H9 (cell line): Measurements from ENCODE around the gene RARG. TPM values are rescaled to one million over a fixed set of nuclear protein-coding genes. Genes with fewer than 3 reads are reported as not detected.

Experiments
- DNase-seq: peaks from one replicate; pipeline ENCODE4 v3.0.0-alpha.2; 2017
- H2AFZ ChIP-seq: one replicate; pipeline ENCODE4 v1.6.1; 2013; ENCODE audit warnings: mild to moderate bottlenecking, low read length, control low read depth, moderate library complexity
- H2AK5ac ChIP-seq: 2 replicates; pipeline ENCODE4 v1.6.1; 2013; ENCODE audit warnings: low read length, control low read depth, mixed read lengths; ENCODE audit not compliant: insufficient read length
- H2BK120ac ChIP-seq: one replicate; pipeline ENCODE4 v1.6.1; 2013; ENCODE audit warnings: low read depth, mild to moderate bottlenecking, low read length, control low read depth, inconsistent platforms; ENCODE audit not compliant: poor library complexity, severe bottlenecking
- H2BK12ac ChIP-seq: 2 replicates; pipeline ENCODE4 v1.6.1; 2013; ENCODE audit warnings: low read length, control low read depth, mixed read lengths, low read depth; ENCODE audit not compliant: insufficient read length
- H2BK15ac ChIP-seq: 2 replicates; pipeline ENCODE4 v1.6.1; 2013; ENCODE audit warnings: low read depth, low read length, control low read depth
- H2BK20ac ChIP-seq: one replicate; pipeline ENCODE4 v1.6.1; 2013; ENCODE audit warnings: low read depth, mild to moderate bottlenecking, low read length, control low read depth, inconsistent platforms; ENCODE audit not compliant: poor library complexity, severe bottlenecking
- H2BK5ac ChIP-seq: 2 replicates; pipeline ENCODE4 v1.6.1; 2013; ENCODE audit warnings: low read length, control low read depth, mixed read lengths; ENCODE audit not compliant: insufficient read length
- H3K14ac ChIP-seq: 2 replicates; pipeline ENCODE4 v1.6.1; 2013; ENCODE audit warnings: low read length, control low read depth; ENCODE audit not compliant: insufficient read depth
- H3K18ac ChIP-seq: 2 replicates; pipeline ENCODE4 v1.6.1; 2013; ENCODE audit warnings: low read depth, mild to moderate bottlenecking, mixed read lengths, low read length, control low read depth; ENCODE audit not compliant: insufficient read length
- H3K23ac ChIP-seq: 2 replicates; pipeline ENCODE4 v1.6.1; 2013; ENCODE audit warnings: low read length, control low read depth, mixed read lengths, low read depth; ENCODE audit not compliant: insufficient read length
- H3K23me2 ChIP-seq: 2 replicates; pipeline ENCODE4 v1.6.1; 2013; ENCODE audit warnings: low read depth, mild to moderate bottlenecking, mixed read lengths, low read length, control low read depth; ENCODE audit not compliant: insufficient read length, poor library complexity, severe bottlenecking
- H3K27ac ChIP-seq: 2 replicates; pipeline ENCODE4 v1.5.1; 2013; ENCODE audit warnings: low read length, control low read depth, mixed read lengths, low read depth; ENCODE audit not compliant: insufficient read length
- H3K27me3 ChIP-seq: 2 replicates; pipeline ENCODE4 v1.6.1; 2013; ENCODE audit warnings: low read length, control low read depth, inconsistent platforms; ENCODE audit not compliant: insufficient read depth
- H3K4ac ChIP-seq: 2 replicates; pipeline ENCODE4 v1.6.1; 2013; ENCODE audit warnings: low read depth, mild to moderate bottlenecking, control low read depth, inconsistent platforms, low read length, moderate library complexity
- H3K4me1 ChIP-seq: 2 replicates; pipeline ENCODE4 v1.6.1; 2013; ENCODE audit warnings: low read length, control low read depth, inconsistent platforms; ENCODE audit not compliant: insufficient read depth
- H3K4me2 ChIP-seq: 2 replicates; pipeline ENCODE4 v1.6.1; 2013; ENCODE audit warnings: low read length, control low read depth, mixed read lengths; ENCODE audit not compliant: insufficient read length, insufficient read depth
- H3K56ac ChIP-seq: 2 replicates; pipeline ENCODE4 v1.6.1; 2013; ENCODE audit warnings: low read depth, mild to moderate bottlenecking, mixed read lengths, low read length, control low read depth; ENCODE audit not compliant: insufficient read length
- H3K79me1 ChIP-seq: 2 replicates; pipeline ENCODE4 v1.6.1; 2013; ENCODE audit warnings: low read depth, mild to moderate bottlenecking, moderate library complexity, low read length, control low read depth, inconsistent platforms; ENCODE audit not compliant: insufficient read depth, poor library complexity, severe bottlenecking
- H3K79me2 ChIP-seq: 2 replicates; pipeline ENCODE4 v1.6.1; 2013; ENCODE audit warnings: low read length, control low read depth, inconsistent platforms; ENCODE audit not compliant: insufficient read depth
- H3K9ac ChIP-seq: 2 replicates; pipeline ENCODE4 v1.6.1; 2013; ENCODE audit warnings: low read length, control low read depth, mixed read lengths; ENCODE audit not compliant: insufficient read length; ENCODE audit errors: extremely low read depth
- H3K9me3 ChIP-seq: one replicate; pipeline ENCODE4 v1.6.1; 2013; ENCODE audit warnings: low read depth, low read length, inconsistent platforms; ENCODE audit not compliant: control insufficient read depth
- H3T11ph ChIP-seq: one replicate; pipeline ENCODE4 v1.6.1; 2013; ENCODE audit warnings: mild to moderate bottlenecking, low read length, control low read depth, inconsistent platforms
- H4K20me1 ChIP-seq: one replicate; pipeline ENCODE4 v1.6.1; 2013; ENCODE audit not compliant: control insufficient read depth, insufficient read length, insufficient read depth
- H4K5ac ChIP-seq: 2 replicates; pipeline ENCODE4 v1.6.1; 2013; ENCODE audit warnings: low read depth, mild to moderate bottlenecking, mixed read lengths, low read length, control low read depth; ENCODE audit not compliant: insufficient read length
- H4K8ac ChIP-seq: replicated peaks from 2 replicates; pipeline ENCODE4 v1.6.1; 2013; ENCODE audit warnings: low read length, control low read depth, mixed read lengths, low read depth; ENCODE audit not compliant: insufficient read length
- H4K91ac ChIP-seq: 2 replicates; pipeline ENCODE4 v1.6.1; 2013; ENCODE audit warnings: low read depth, mild to moderate bottlenecking, moderate library complexity, mixed read lengths, low read length, control low read depth; ENCODE audit not compliant: insufficient read length
- H3K27ac Mint-ChIP-seq, 3 experiments: 2 replicates in 2 of 3; 3 replicates in 1 of 3; pipeline ENCODE4 v1.8.0; 2020 to 2021; ENCODE audit warnings: mixed read lengths in 3 of 3, mild to moderate bottlenecking in 1 of 3, moderate library complexity in 1 of 3
- H3K27me3 Mint-ChIP-seq: 2 replicates; pipeline ENCODE4 v1.8.0; 2021; ENCODE audit warnings: low read depth, mild to moderate bottlenecking, moderate library complexity, mixed read lengths
- H3K36me3 Mint-ChIP-seq, 3 experiments: 2 replicates in 2 of 3; 3 replicates in 1 of 3; pipeline ENCODE4 v1.8.0; 2020 to 2021; ENCODE audit warnings: low read depth in 3 of 3, mixed read lengths in 3 of 3; ENCODE audit not compliant: insufficient read depth in 1 of 3
- H3K4me1 Mint-ChIP-seq, 2 experiments: 2 replicates each; pipeline ENCODE4 v1.8.0; 2020; ENCODE audit warnings: mixed read lengths in 2 of 2
- H3K4me3 Mint-ChIP-seq, 2 experiments: 2 replicates in 1 of 2; 3 replicates in 1 of 2; pipeline ENCODE4 v1.8.0; 2020 to 2021; ENCODE audit warnings: mild to moderate bottlenecking in 2 of 2, mixed read lengths in 2 of 2, moderate library complexity in 1 of 2
- H3K9me3 Mint-ChIP-seq, 2 experiments: 2 replicates in 1 of 2; 3 replicates in 1 of 2; pipeline ENCODE4 v1.8.0; 2020; ENCODE audit warnings: mild to moderate bottlenecking in 2 of 2, mixed read lengths in 2 of 2, moderate library complexity in 1 of 2
- WGBS: extraction: QIAGEN DNeasy Blood & Tissue Kit; methylation state at CpG from one replicate; pipeline ENCODE4 v1.1.7; 2013; ENCODE audit warnings: missing lambda C conversion rate, low lambda C conversion rate, mixed read lengths; ENCODE audit not compliant: insufficient read length; ENCODE audit errors: extremely low coverage; 5-methylcytosine and 5-hydroxymethylcytosine counted together
- total RNA-seq: library from RNA; stranded (reverse); gene quantifications from 2 replicates; pipeline ENCODE4 v1.2.1, GENCODE V29; 2021
- TF ChIP-seq, protein P1 (sequence below): fragments of 200-600 bp; sonication (generic); conservative IDR thresholded peaks from 3 replicates; pipeline ENCODE4 v1.8.0; 2021; ENCODE audit warnings: antibody characterized with exemption, mild to moderate bottlenecking

The RARG gene
- total RNA-seq, 1 experiment from 2014 or later, result 43.7 TPM

DNA sequence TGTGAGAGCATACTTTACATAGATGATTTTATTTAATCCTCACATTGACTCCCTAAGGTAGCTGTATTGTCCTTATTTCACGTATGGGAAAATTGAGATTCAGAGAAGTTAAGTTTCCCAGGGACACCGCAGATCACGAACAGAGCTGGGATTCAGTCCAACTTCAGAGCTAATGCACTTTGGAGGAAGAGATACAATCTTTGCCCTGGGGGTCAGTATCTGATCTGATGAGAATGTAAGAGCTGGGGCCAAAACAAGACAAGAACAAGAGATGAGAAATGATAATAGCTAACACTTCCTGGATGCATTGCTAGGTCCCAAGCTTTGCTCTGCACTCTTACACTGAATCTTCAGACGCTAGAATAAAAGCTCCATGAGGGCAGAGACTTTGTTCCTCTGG is 45.3 kb downstream of the RARG start:
- Histone ChIP-seq H2BK120ac (no peak overlapping the region), H3K27me3 (no peaks in the 10 kb centered on the region), H3K79me2 (no peaks in the 10 kb centered on the region), H3K23ac (no peak overlapping the region), H3K4me1 (no peaks in the 10 kb centered on the region), H2BK15ac (no peak overlapping the region), H4K5ac (no peak overlapping the region), H2AFZ (no peak overlapping the region), H2BK20ac (no peak overlapping the region), H3K9me3 (no peaks in the 10 kb centered on the region), H3K18ac (no peak overlapping the region), H4K8ac (no peak overlapping the region), H3T11ph (no peak overlapping the region), H3K27ac (no peak overlapping the region), H3K14ac (no peak overlapping the region), H2AK5ac (no peak overlapping the region), H4K20me1 (peaks cover 2% of the 10 kb centered on the region), H3K79me1 (no peaks in the 10 kb centered on the region), H3K9ac (no peak overlapping the region), H3K56ac (no peak overlapping the region), H3K4ac (no peak overlapping the region), H2BK5ac (no peak overlapping the region), H2BK12ac (no peak overlapping the region), H4K91ac (no peak overlapping the region), H3K4me2 (no peak overlapping the region), H3K23me2 (no peaks in the 10 kb centered on the region)
- Mint-ChIP-seq H3K4me3 (no peak overlapping the region), H3K9me3 (no peaks in the 10 kb centered on the region), H3K27ac (no peak overlapping the region), H3K27me3 (peaks cover 15% of the 10 kb centered on the region), H3K4me1 (peaks cover 14 to 19% of the 10 kb centered on the region in 2 experiments), H3K36me3 (peaks cover 40 to 62% (median 54%) of the 10 kb centered on the region in 3 experiments; a peak in 6 of 7 replicates)
- TF ChIP-seq, protein P1, sequence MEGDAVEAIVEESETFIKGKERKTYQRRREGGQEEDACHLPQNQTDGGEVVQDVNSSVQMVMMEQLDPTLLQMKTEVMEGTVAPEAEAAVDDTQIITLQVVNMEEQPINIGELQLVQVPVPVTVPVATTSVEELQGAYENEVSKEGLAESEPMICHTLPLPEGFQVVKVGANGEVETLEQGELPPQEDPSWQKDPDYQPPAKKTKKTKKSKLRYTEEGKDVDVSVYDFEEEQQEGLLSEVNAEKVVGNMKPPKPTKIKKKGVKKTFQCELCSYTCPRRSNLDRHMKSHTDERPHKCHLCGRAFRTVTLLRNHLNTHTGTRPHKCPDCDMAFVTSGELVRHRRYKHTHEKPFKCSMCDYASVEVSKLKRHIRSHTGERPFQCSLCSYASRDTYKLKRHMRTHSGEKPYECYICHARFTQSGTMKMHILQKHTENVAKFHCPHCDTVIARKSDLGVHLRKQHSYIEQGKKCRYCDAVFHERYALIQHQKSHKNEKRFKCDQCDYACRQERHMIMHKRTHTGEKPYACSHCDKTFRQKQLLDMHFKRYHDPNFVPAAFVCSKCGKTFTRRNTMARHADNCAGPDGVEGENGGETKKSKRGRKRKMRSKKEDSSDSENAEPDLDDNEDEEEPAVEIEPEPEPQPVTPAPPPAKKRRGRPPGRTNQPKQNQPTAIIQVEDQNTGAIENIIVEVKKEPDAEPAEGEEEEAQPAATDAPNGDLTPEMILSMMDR, result no peak
- DNase-seq, result no peak
- no CpG with 5 or more reads among the region's 4 CpGs for WGBS
